Gastroesophageal sphincter (tissue), 3 donors: ENCODE data around the gene MBD2.

ENCODE experiments used
- EP300 ChIP-seq: sonication (generic); formaldehyde crosslinking; IDR thresholded peaks from one replicate; pipeline ENCODE4 v1.6.1; 2017; ENCODE audit warnings: antibody characterized with exemption, mild to moderate bottlenecking
- POLR2AphosphoS5 ChIP-seq: sonication (generic); formaldehyde crosslinking; IDR thresholded peaks from one replicate; pipeline ENCODE4 v1.6.1; 2017; ENCODE audit warnings: antibody characterized with exemption
- TF ChIP-seq, protein P1 (sequence below), 4 experiments: fragments of 200-600 bp in 2 of 4; fragments of 450-650 bp in 2 of 4; sonication (generic) in 1 of 4; IDR thresholded peaks; one replicate each; pipeline ENCODE4 v1.5.1; 2017 to 2019; ENCODE audit warnings: antibody characterized with exemption in 4 of 4, mild to moderate bottlenecking in 2 of 4, moderate library complexity in 2 of 4

DNA sequence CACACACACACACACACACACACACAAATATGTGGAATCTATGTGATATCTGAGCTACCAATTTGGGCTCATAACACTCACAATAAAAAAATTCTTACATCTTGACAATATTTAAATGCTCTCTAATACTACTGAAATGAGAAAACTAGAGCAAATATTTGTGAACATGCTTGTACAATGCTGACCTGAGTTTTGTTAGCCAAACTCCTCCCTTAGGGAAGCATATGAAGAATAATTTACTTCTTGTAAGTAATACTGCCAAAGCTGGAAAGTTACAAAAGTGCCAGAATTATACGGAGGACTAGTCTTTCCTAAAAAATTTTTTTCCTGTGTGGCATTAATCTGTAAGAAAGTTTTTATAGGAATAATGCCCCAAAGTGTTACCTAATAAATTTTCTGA, 18.5 kb downstream of the MBD2 start:
- TF ChIP-seq, protein P1, sequence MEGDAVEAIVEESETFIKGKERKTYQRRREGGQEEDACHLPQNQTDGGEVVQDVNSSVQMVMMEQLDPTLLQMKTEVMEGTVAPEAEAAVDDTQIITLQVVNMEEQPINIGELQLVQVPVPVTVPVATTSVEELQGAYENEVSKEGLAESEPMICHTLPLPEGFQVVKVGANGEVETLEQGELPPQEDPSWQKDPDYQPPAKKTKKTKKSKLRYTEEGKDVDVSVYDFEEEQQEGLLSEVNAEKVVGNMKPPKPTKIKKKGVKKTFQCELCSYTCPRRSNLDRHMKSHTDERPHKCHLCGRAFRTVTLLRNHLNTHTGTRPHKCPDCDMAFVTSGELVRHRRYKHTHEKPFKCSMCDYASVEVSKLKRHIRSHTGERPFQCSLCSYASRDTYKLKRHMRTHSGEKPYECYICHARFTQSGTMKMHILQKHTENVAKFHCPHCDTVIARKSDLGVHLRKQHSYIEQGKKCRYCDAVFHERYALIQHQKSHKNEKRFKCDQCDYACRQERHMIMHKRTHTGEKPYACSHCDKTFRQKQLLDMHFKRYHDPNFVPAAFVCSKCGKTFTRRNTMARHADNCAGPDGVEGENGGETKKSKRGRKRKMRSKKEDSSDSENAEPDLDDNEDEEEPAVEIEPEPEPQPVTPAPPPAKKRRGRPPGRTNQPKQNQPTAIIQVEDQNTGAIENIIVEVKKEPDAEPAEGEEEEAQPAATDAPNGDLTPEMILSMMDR (IDR thresholded peaks at IDR 0.05), result no peak
- TF ChIP-seq POLR2AphosphoS5, result no peak
- no peak for TF ChIP-seq EP300
